A549 (cell line): Measurements from ENCODE around the gene TEX36.

ENCODE experiments used
- CTCF ChIP-seq: fragments of >200 bp; sonication (Bioruptor Twin); formaldehyde crosslinking; IDR thresholded peaks from 3 replicates; pipeline ENCODE4 v1.5.1; 2016
- NFE2L2 ChIP-seq: fragments of 150-350 bp; conservative IDR thresholded peaks from 2 replicates; pipeline ENCODE4 v1.6.1; 2014; ENCODE audit warnings: low read length
- PBX3 ChIP-seq: IDR thresholded peaks from 2 replicates; pipeline ENCODE4 v1.6.1; 2012
- RAD21 ChIP-seq, 2 experiments: fragments of >200 bp in 1 of 2; sonication (Bioruptor Twin) in 1 of 2; formaldehyde crosslinking in 1 of 2; IDR thresholded peaks in 1 of 2; conservative IDR thresholded peaks in 1 of 2; 2 replicates in 1 of 2; 3 replicates in 1 of 2; pipeline ENCODE4 v1.6.1; 2012 to 2018; ENCODE audit warnings: inconsistent platforms in 1 of 2
- RCOR1 ChIP-seq: fragments of 150-350 bp; IDR thresholded peaks from 2 replicates; pipeline ENCODE4 v1.6.1; 2014; ENCODE audit warnings: antibody characterized with exemption, low read length, low read depth

GRCh38 chr10:125607689-125608290 is 75.2 kb downstream of the TEX36 start:
- TF ChIP-seq CTCF (no peak), RCOR1 (no peak), PBX3 (no peak), RAD21 (conservative IDR thresholded peaks at IDR 0.05 in 1 of 2, IDR thresholded peaks at IDR 0.05 in 1 of 2) (no peak), NFE2L2 (no peak)
